Measurements from ENCODE around the gene GALP. TPM values are rescaled to one million over a fixed set of nuclear protein-coding genes. Genes with fewer than 3 reads are reported as not detected.

GALP gene
- total RNA-seq, 3 donors from 2014 or later = not detected

GRCh38 chr19:56133858-56134653, 41.8 kb upstream of the GALP start:
- no peaks in the 10 kb centered on the region for H3K27me3 ChIP-seq
- no peaks in the 10 kb centered on the region for H3K4me1 ChIP-seq
- TF ChIP-seq POLR2AphosphoS5 (IDR thresholded peaks at IDR 0.05) = no peak
- no peak for DNase-seq (ENCODE audit: low spot score in 2 of 2)
- H3K9me3 ChIP-seq = no peaks in the 10 kb centered on the region
- H3K36me3 ChIP-seq = no peaks in the 10 kb centered on the region
- no peak overlapping the region for H3K4me3 ChIP-seq
- intact Hi-C loops (cut with DNase I; ENCODE audit: low total_unique reads) = no loop called here
- H3K27ac ChIP-seq = peak overlapping the region in 1 of 2 donors; percentile 36

GRCh38 chr19:56134654-56134921, 41.2 kb upstream of the GALP start:
- intact Hi-C loops (cut with DNase I; ENCODE audit: low total_unique reads) = no loop called here
- Histone ChIP-seq H3K27me3 (no peaks in the 10 kb centered on the region), H3K36me3 (no peaks in the 10 kb centered on the region), H3K9me3 (no peaks in the 10 kb centered on the region), H3K27ac (peak overlapping the region in 1 of 2 donors; percentile 36), H3K4me1 (no peaks in the 10 kb centered on the region), H3K4me3 (no peak overlapping the region)
- no peak for TF ChIP-seq CTCF (IDR thresholded peaks at IDR 0.05)
- TF ChIP-seq POLR2A (IDR thresholded peaks at IDR 0.05) = no peak
- no peak for TF ChIP-seq POLR2AphosphoS5 (IDR thresholded peaks at IDR 0.05)
- DNase-seq (ENCODE audit: low spot score in 2 of 2) = no peak

- peaks cover 0 to 5% of the 10 kb centered on the region in 2 donors for H3K4me1 ChIP-seq
- intact Hi-C loops (cut with DNase I; ENCODE audit: low total_unique reads) = loop anchor here (5.0 kb wide), 1 partner anchor 539 kb away; the partner anchor contains the start of gene FIZ1
- no peak for TF ChIP-seq POLR2AphosphoS5 (IDR thresholded peaks at IDR 0.05)
- TF ChIP-seq CTCF (IDR thresholded peaks at IDR 0.05) = no peak
- TF ChIP-seq POLR2A (IDR thresholded peaks at IDR 0.05) = no peak
- no peak overlapping the region for H3K4me3 ChIP-seq
- peak overlapping the region in 1 of 2 donors; percentile 70 for H3K27ac ChIP-seq
- no peaks in the 10 kb centered on the region for H3K9me3 ChIP-seq
- H3K27me3 ChIP-seq = no peaks in the 10 kb centered on the region
- DNase-seq (ENCODE audit: low spot score in 2 of 2) = no peak
- H3K36me3 ChIP-seq = no peaks in the 10 kb centered on the region
These were observed 39.4 kb upstream of the GALP start for GRCh38 chr19:56136362-56136761.

GRCh38 chr19:56137405-56137804, 38.4 kb upstream of the GALP start:
- TF ChIP-seq POLR2A (IDR thresholded peaks at IDR 0.05) (no peak), CTCF (IDR thresholded peaks at IDR 0.05) (no peak), POLR2AphosphoS5 (IDR thresholded peaks at IDR 0.05) (no peak)
- no peaks in the 10 kb centered on the region for H3K36me3 ChIP-seq
- H3K9me3 ChIP-seq = no peaks in the 10 kb centered on the region
- H3K4me3 ChIP-seq = no peak overlapping the region
- DNase-seq (ENCODE audit: low spot score in 2 of 2) = peak; percentile 71 to 85
- peak overlapping the region; percentile 66 to 70 for H3K27ac ChIP-seq
- peaks cover 0 to 11% of the 10 kb centered on the region in 2 donors for H3K4me1 ChIP-seq
- intact Hi-C loops (cut with DNase I; ENCODE audit: low total_unique reads) = loop anchor here (5.0 kb wide), 1 partner anchor 540 kb away; the partner anchor contains the start of gene FIZ1
- H3K27me3 ChIP-seq = no peaks in the 10 kb centered on the region

- H3K4me3 ChIP-seq = no peak overlapping the region
- TF ChIP-seq CTCF (IDR thresholded peaks at IDR 0.05) (no peak), POLR2AphosphoS5 (IDR thresholded peaks at IDR 0.05) (no peak), POLR2A (IDR thresholded peaks at IDR 0.05) (no peak)
- no peak for DNase-seq (ENCODE audit: low spot score in 2 of 2)
- intact Hi-C loops (cut with DNase I; ENCODE audit: low total_unique reads) = loop anchor here (5.0 kb wide), 1 partner anchor 541 kb away; the partner anchor contains the start of gene FIZ1
- peaks cover 0 to 18% of the 10 kb centered on the region in 2 donors for H3K4me1 ChIP-seq
- H3K36me3 ChIP-seq = no peaks in the 10 kb centered on the region
- H3K27me3 ChIP-seq = no peaks in the 10 kb centered on the region
- peak overlapping the region; percentile 66 to 70 for H3K27ac ChIP-seq
- H3K9me3 ChIP-seq = no peaks in the 10 kb centered on the region
These were observed 37.7 kb upstream of the GALP start for GRCh38 chr19:56138069-56138468.
